ENCODE data around the gene RMND5A. TPM values are rescaled to one million over a fixed set of nuclear protein-coding genes. Genes with fewer than 3 reads are reported as not detected.
"Not testable (repeated sequence)": the region's sequence is repeated elsewhere in the genome, so short reads cannot be mapped to it uniquely, and the experiment has no call there.

The RMND5A gene
- polyA plus RNA-seq (ENCODE audit: insufficient read length) = 36.6 TPM

- peak; percentile 88 for DNase-seq
Observed at GRCh38 chr2:86719637-86720539, at the start of gene RMND5A. Gene RMND5A, plus strand, starts transcription at chr2:86720291. Its CDS starts 377 bp downstream, at chr2:86720668.

GRCh38 chr2:86671337-86671981 lies 48.6 kb upstream of the RMND5A start:
- DNase-seq = no peak

GRCh38 chr2:86672027-86672545 lies 48.0 kb upstream of the RMND5A start:
- no peak for DNase-seq

- DNase-seq = no peak
Observed at GRCh38 chr2:86673011-86673410, 47.1 kb upstream of the RMND5A start.

- no peak for DNase-seq
Observed at GRCh38 chr2:86673986-86674670, 46.0 kb upstream of the RMND5A start.

- no peak for DNase-seq
Observed at GRCh38 chr2:86675104-86675503, 45.0 kb upstream of the RMND5A start.

GRCh38 chr2:86675511-86676015 lies 44.5 kb upstream of the RMND5A start:
- no peak for DNase-seq

GRCh38 chr2:86677816-86678215 lies 42.3 kb upstream of the RMND5A start:
- no peak for DNase-seq

GRCh38 chr2:86679036-86679435 lies 41.1 kb upstream of the RMND5A start:
- no peak for DNase-seq

GRCh38 chr2:86685351-86685750 lies 34.7 kb upstream of the RMND5A start:
- no peak for DNase-seq

- DNase-seq = no peak
Observed at GRCh38 chr2:86686460-86686859, 33.6 kb upstream of the RMND5A start.

- no peak for DNase-seq
Observed at GRCh38 chr2:86686905-86687304, 33.2 kb upstream of the RMND5A start.

GRCh38 chr2:86695053-86695691 lies 24.9 kb upstream of the RMND5A start:
- DNase-seq = no peak

- no peak for DNase-seq
Observed at GRCh38 chr2:86697551-86698104, 22.5 kb upstream of the RMND5A start.

GRCh38 chr2:86700690-86701089 lies 19.4 kb upstream of the RMND5A start:
- peak; percentile 44 for DNase-seq

- DNase-seq = no peak
Observed at GRCh38 chr2:86703704-86704361, 16.3 kb upstream of the RMND5A start.

- DNase-seq = no peak
Observed at GRCh38 chr2:86704459-86704971, 15.6 kb upstream of the RMND5A start.

- DNase-seq = no peak
Observed at GRCh38 chr2:86706220-86706619, 13.9 kb upstream of the RMND5A start.

GRCh38 chr2:86706935-86707334 lies 13.2 kb upstream of the RMND5A start:
- DNase-seq = no peak

- DNase-seq = not testable (repeated sequence)
Observed at GRCh38 chr2:86708126-86708525, 12.0 kb upstream of the RMND5A start.

- DNase-seq = not testable (repeated sequence)
Observed at GRCh38 chr2:86714579-86715173, 5.4 kb upstream of the RMND5A start.

All from hindlimb muscle (tissue), 1 donor.